Lung (tissue), 12 donors: Measurements from ENCODE around the gene PRSS36. TPM values are rescaled to one million over a fixed set of nuclear protein-coding genes. Genes with fewer than 3 reads are reported as not detected.
"Not testable (repeated sequence)": the region's sequence is repeated elsewhere in the genome, so short reads cannot be mapped to it uniquely, and the experiment has no call there.

Experiments
- ATAC-seq: fragments of 200-7000 bp; cut with Tn5 transposase; one replicate; pipeline ENCODE4 v1.9.1; 2020; ENCODE audit warnings: moderate number of reproducible peaks; ENCODE audit not compliant: insufficient read depth, low FRiP score
- DNase-seq, 3 donors: peaks; one replicate each; pipeline ENCODE4 v3.0.0-alpha.2; 2013 to 2017
- H3K27ac ChIP-seq, 2 donors: one replicate each; pipeline ENCODE4 v1.5.1; 2013; ENCODE audit warnings: mild to moderate bottlenecking in 2 of 2, moderate library complexity in 2 of 2, control low read depth in 1 of 2, inconsistent platforms in 1 of 2, low read depth in 1 of 2, low read length in 1 of 2
- H3K27me3 ChIP-seq, 3 donors: one replicate each; pipeline ENCODE4 v1.5.1; 2013; ENCODE audit warnings: low read length in 2 of 3; ENCODE audit not compliant: control insufficient read depth in 3 of 3, insufficient read depth in 3 of 3
- H3K36me3 ChIP-seq, 4 donors: one replicate each; pipeline ENCODE4 v1.5.1; 2013; ENCODE audit warnings: low read length in 4 of 4, mild to moderate bottlenecking in 1 of 4, moderate library complexity in 1 of 4; ENCODE audit not compliant: control insufficient read depth in 4 of 4, insufficient read depth in 4 of 4
- H3K4me1 ChIP-seq, 5 donors: one replicate each; pipeline ENCODE4 v1.5.1; 2013; ENCODE audit warnings: low read length in 5 of 5, mild to moderate bottlenecking in 2 of 5, moderate library complexity in 1 of 5; ENCODE audit not compliant: control insufficient read depth in 5 of 5, insufficient read depth in 5 of 5
- H3K4me3 ChIP-seq: one replicate; pipeline ENCODE4 v1.5.1; 2013; ENCODE audit warnings: mild to moderate bottlenecking, control low read depth, moderate library complexity
- H3K9ac ChIP-seq, 2 donors: one replicate each; pipeline ENCODE4 v1.5.1; 2013; ENCODE audit warnings: low read length in 2 of 2, control low read depth in 1 of 2; ENCODE audit not compliant: insufficient read depth in 1 of 2
- H3K9me3 ChIP-seq, 4 donors: one replicate each; pipeline ENCODE4 v1.5.1; 2013; ENCODE audit warnings: low read length in 3 of 4, mild to moderate bottlenecking in 1 of 4, moderate library complexity in 1 of 4; ENCODE audit not compliant: control insufficient read depth in 4 of 4, insufficient read depth in 3 of 4
- WGBS, 2 donors: extraction: QIAGEN DNeasy Blood & Tissue Kit; methylation state at CpG; one replicate each; pipeline ENCODE4 v1.1.7; 2013; 5-methylcytosine and 5-hydroxymethylcytosine counted together
- polyA plus RNA-seq, 2 donors: library from polyadenylated mRNA; stranded (reverse); fragments of 200-250 nt; gene quantifications; one replicate each; pipeline ENCODE4 v1.2.1, GENCODE V29; 2013
- total RNA-seq, 2 donors: library from RNA; depleted of rRNA in 1 of 2; stranded (reverse); fragments of >200 nt in 1 of 2; gene quantifications; one replicate each; pipeline ENCODE4 v1.2.1, GENCODE V29; 2014 to 2021
- TF ChIP-seq, protein P1 (sequence below): IDR thresholded peaks from 2 replicates; pipeline ENCODE4 v1.5.1; 2012; ENCODE audit warnings: mild to moderate bottlenecking; ENCODE audit errors: control extremely low read depth, extremely low read depth
- donor health status: control.
- donor health status: control.
- donor health status: Bipolar disorder and iron deficiency.
- donor health status: healthy.
- donor health status: DM: yes; HTN: yes; CAD: no.

The PRSS36 gene
- total and polyA plus RNA-seq, 4 donors: 0.43 to 4.2 (median 3.1) TPM

DNA sequence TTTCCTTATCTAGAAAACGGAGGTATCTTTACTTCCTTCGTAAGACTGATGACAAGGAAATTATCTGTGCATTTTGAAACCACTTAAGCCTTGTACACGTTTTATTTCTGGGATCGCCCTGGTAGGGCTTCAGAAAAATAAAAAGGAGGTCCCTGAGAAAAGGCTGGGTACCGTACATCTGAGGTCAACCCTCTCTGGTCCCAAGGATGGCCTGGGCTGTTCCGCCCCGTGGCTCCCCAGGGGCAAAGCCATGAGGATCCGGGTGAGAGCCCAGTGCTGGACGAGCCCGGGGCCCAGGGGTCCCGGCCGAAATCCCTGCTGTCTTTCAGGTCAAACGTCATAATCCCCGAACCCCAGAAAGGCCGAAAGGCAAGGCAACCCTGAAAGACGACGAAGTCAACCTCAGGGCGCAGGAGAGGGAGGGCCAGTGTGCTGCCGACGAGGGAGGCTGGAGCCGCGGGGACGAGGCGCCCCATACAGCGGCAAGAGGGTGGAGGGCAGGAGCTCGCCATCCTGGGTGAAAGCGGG lies 29.4 kb upstream of the PRSS36 start:
- ATAC-seq (no peak), DNase-seq (no peak)
- Histone ChIP-seq H3K4me1 (peaks cover 8 to 34% (median 11%) of the 10 kb centered on the region in 5 donors), H3K4me3 (peak overlapping the region; percentile 72), H3K9me3 (no peaks in the 10 kb centered on the region), H3K27ac (peak overlapping the region; percentile 90 to 95), H3K9ac (peak overlapping the region; percentile 63 to 96), H3K27me3 (no peaks in the 10 kb centered on the region), H3K36me3 (peaks cover 10 to 19% (median 15%) of the 10 kb centered on the region in 4 donors)
- 2% methylated on average over 27 of the region's 27 CpGs for whole genome bisulfite sequencing, 2 donors
- TF ChIP-seq, protein P1, sequence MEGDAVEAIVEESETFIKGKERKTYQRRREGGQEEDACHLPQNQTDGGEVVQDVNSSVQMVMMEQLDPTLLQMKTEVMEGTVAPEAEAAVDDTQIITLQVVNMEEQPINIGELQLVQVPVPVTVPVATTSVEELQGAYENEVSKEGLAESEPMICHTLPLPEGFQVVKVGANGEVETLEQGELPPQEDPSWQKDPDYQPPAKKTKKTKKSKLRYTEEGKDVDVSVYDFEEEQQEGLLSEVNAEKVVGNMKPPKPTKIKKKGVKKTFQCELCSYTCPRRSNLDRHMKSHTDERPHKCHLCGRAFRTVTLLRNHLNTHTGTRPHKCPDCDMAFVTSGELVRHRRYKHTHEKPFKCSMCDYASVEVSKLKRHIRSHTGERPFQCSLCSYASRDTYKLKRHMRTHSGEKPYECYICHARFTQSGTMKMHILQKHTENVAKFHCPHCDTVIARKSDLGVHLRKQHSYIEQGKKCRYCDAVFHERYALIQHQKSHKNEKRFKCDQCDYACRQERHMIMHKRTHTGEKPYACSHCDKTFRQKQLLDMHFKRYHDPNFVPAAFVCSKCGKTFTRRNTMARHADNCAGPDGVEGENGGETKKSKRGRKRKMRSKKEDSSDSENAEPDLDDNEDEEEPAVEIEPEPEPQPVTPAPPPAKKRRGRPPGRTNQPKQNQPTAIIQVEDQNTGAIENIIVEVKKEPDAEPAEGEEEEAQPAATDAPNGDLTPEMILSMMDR: no peak

DNA sequence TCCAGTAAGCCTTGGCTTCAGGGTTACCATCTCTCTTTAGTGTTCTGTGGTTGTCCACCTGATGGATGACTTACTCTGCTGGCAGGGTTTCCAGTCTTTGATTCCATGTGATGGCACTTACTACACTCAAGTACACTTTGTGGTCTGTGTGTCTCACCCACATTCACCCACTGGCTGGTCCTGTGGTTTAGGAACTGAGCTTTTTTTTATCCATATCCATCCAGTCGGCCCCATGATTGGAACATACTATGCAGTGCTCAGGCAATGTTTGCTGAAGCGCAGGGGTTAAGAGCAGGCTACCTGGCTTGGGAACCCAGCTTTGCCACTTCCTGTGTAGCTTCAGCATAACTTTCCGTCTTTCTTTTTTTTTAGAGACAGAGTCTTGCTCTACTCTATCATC lies 27.3 kb upstream of the PRSS36 start:
- Histone ChIP-seq H3K27me3 (no peaks in the 10 kb centered on the region), H3K4me3 (no peak overlapping the region), H3K4me1 (peaks cover under 1 to 16% (median 1%) of the 10 kb centered on the region in 5 donors), H3K36me3 (peaks cover 0 to 4% (median 0%) of the 10 kb centered on the region in 4 donors), H3K27ac (no peak overlapping the region), H3K9ac (no peak overlapping the region), H3K9me3 (no peaks in the 10 kb centered on the region)
- WGBS, 2 donors: 13 to 32% methylated on average over 3 of the region's 3 CpGs
- TF ChIP-seq, protein P1: no peak
- DNase-seq (no peak), ATAC-seq (no peak)

DNA sequence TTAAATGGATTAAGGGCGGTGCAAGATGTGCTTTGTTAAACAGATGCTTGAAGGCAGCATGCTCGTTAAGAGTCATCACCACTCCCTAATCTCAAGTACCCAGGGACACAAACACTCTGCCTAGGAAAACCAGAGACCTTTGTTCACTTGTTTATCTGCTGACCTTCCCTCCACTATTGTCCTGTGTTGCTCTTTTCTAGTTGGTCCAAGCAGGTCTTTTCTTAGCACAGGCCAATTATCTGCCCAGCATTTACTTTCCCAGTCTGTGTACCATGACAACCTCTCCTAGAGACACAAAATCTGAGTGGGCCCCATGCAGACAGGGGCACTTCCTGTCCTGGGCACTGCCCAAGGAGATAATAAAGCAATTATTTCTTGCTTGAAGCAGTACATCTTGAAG lies 20.2 kb upstream of the PRSS36 start:
- no CpG with 5 or more reads among the region's 2 CpGs for WGBS, 2 donors
- not testable (repeated sequence) for H3K36me3 ChIP-seq, H3K4me1 ChIP-seq, DNase-seq, H3K9ac ChIP-seq, H3K9me3 ChIP-seq, H3K4me3 ChIP-seq, ATAC-seq, H3K27ac ChIP-seq, H3K27me3 ChIP-seq

DNA sequence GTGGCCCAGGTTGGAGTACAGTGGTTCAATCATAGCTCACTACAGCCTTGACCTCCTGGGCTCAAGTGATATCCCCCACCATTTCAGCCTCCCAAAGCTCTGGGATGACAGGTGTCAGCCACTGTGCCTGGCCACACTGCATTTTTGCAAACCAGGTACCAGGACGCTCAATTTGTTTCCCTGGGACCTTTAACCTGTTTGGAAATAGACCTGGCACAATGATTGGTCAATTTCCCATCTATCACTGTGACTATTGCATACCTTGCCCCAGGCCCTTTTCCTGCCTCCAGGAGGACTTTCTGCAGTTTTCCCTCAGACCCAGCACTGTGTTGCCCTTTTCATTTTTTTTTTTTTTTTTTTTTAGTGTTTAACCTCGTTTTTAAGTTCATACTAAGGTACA lies 19.0 kb upstream of the PRSS36 start:
- Histone ChIP-seq H3K36me3 (no peaks in the 10 kb centered on the region), H3K27ac (no peak overlapping the region), H3K9me3 (no peaks in the 10 kb centered on the region), H3K4me1 (no peaks in the 10 kb centered on the region), H3K4me3 (no peak overlapping the region), H3K9ac (no peak overlapping the region), H3K27me3 (no peaks in the 10 kb centered on the region)
- ATAC-seq (no peak), DNase-seq (no peak)
- 58 to 75% methylated on average over 2 of the region's 2 CpGs for WGBS, 2 donors
- TF ChIP-seq, protein P1: no peak
